ENCODE data around the gene PTPN3. TPM values are rescaled to one million over a fixed set of nuclear protein-coding genes. Genes with fewer than 3 reads are reported as not detected.

PTPN3 gene
- total and polyA plus RNA-seq, 2 experiments from 2014 or later, result 1.4 to 2.6 TPM

GRCh38 chr9:109331353-109331752, 166.8 kb downstream of the PTPN3 start:
- TF ChIP-seq JUNB (IDR thresholded peaks at IDR 0.05; ENCODE audit: unreplicated experiment), result no peak
- TF ChIP-seq NANOG (IDR thresholded peaks at IDR 0.05; ENCODE audit: borderline replicate concordance), result no peak
- Histone ChIP-seq H3F3A (replicated peaks; ENCODE audit: low read depth) (no peaks in the 10 kb centered on the region), H4K20me1 (replicated peaks; ENCODE audit: insufficient read depth) (no peaks in the 10 kb centered on the region), H3K79me2 (replicated peaks; ENCODE audit: insufficient read depth) (no peaks in the 10 kb centered on the region), H3K4me2 (no peak overlapping the region), H3K27ac (ENCODE audit: low read depth) (no peak overlapping the region), H3K27me3 (ENCODE audit: insufficient read depth) (no peaks in the 10 kb centered on the region), H3K36me3 (ENCODE audit: insufficient read depth) (no peaks in the 10 kb centered on the region), H3K4me1 (ENCODE audit: insufficient read depth) (peaks cover 8% of the 10 kb centered on the region; the same call in 1 of the 2 replicates), H2AFZ (no peak overlapping the region), H3K4me3 (no peak overlapping the region), H3K9me2 (ENCODE audit: insufficient read depth) (no peaks in the 10 kb centered on the region)
- H3K4me1 Mint-ChIP-seq, result peaks cover 19% of the 10 kb centered on the region
- H3K36me3 Mint-ChIP-seq (ENCODE audit: low read depth), result no peaks in the 10 kb centered on the region
- no peak overlapping the region for H3K27ac Mint-ChIP-seq
- DNase-seq (ENCODE audit: low spot score) (no peak), ATAC-seq (no peak)
- H3K9me3 Mint-ChIP-seq, result no peaks in the 10 kb centered on the region
- peaks cover 7% of the 10 kb centered on the region for H3K27me3 Mint-ChIP-seq (ENCODE audit: insufficient read depth, low read depth, poor library complexity)
- no peak overlapping the region for H3K4me3 Mint-ChIP-seq

- H3K9me3 Mint-ChIP-seq, result no peaks in the 10 kb centered on the region
- Histone ChIP-seq H3K79me2 (replicated peaks; ENCODE audit: insufficient read depth) (no peaks in the 10 kb centered on the region), H3K36me3 (ENCODE audit: insufficient read depth) (no peaks in the 10 kb centered on the region), H4K20me1 (replicated peaks; ENCODE audit: insufficient read depth) (no peaks in the 10 kb centered on the region), H3F3A (replicated peaks; ENCODE audit: low read depth) (no peaks in the 10 kb centered on the region), H3K4me1 (ENCODE audit: insufficient read depth) (peaks cover 8% of the 10 kb centered on the region; the same call in 1 of the 2 replicates), H3K4me2 (no peak overlapping the region), H3K27ac (ENCODE audit: low read depth) (no peak overlapping the region), H2AFZ (peak overlapping the region; percentile 94), H3K4me3 (no peak overlapping the region), H3K27me3 (ENCODE audit: insufficient read depth) (no peaks in the 10 kb centered on the region), H3K9me2 (ENCODE audit: insufficient read depth) (peaks cover 3% of the 10 kb centered on the region; the same call in 1 of the 2 replicates)
- H3K36me3 Mint-ChIP-seq (ENCODE audit: low read depth), result no peaks in the 10 kb centered on the region
- peak; percentile 68 for ATAC-seq
- no peak overlapping the region for H3K27ac Mint-ChIP-seq
- TF ChIP-seq CREB1 (CRISPR knock-in tag; IDR thresholded peaks at IDR 0.05; ENCODE audit: low read depth), result no peak
- no peak for TF ChIP-seq NANOG (IDR thresholded peaks at IDR 0.05; ENCODE audit: borderline replicate concordance)
- TF ChIP-seq EZH2 (IDR thresholded peaks at IDR 0.05; ENCODE audit: low read depth, unreplicated experiment), result no peak
- TF ChIP-seq STAT1 (IDR thresholded peaks at IDR 0.05; ENCODE audit: unreplicated experiment), result no peak
- peak; percentile 38 for DNase-seq (ENCODE audit: low spot score)
- peaks cover 19% of the 10 kb centered on the region for H3K4me1 Mint-ChIP-seq
- H3K27me3 Mint-ChIP-seq (ENCODE audit: insufficient read depth, low read depth, poor library complexity), result peaks cover 7% of the 10 kb centered on the region
- H3K4me3 Mint-ChIP-seq, result no peak overlapping the region
Observed at GRCh38 chr9:109329638-109330258, 168.4 kb downstream of the PTPN3 start.

- Mint-ChIP-seq H3K4me3 (no peak overlapping the region; the same call in 2 of the 3 replicates), H3K9me3 (no peaks in the 10 kb centered on the region), H3K27ac (no peak overlapping the region), H3K4me1 (peaks cover 19% of the 10 kb centered on the region), H3K27me3 (ENCODE audit: insufficient read depth, low read depth, poor library complexity) (peaks cover 7% of the 10 kb centered on the region), H3K36me3 (ENCODE audit: low read depth) (no peaks in the 10 kb centered on the region)
- Histone ChIP-seq H3K36me3 (ENCODE audit: insufficient read depth) (no peaks in the 10 kb centered on the region), H3K9me2 (ENCODE audit: insufficient read depth) (peaks cover 3% of the 10 kb centered on the region; the same call in 1 of the 2 replicates), H3K79me2 (replicated peaks; ENCODE audit: insufficient read depth) (no peaks in the 10 kb centered on the region), H4K20me1 (replicated peaks; ENCODE audit: insufficient read depth) (no peaks in the 10 kb centered on the region), H3K27me3 (ENCODE audit: insufficient read depth) (no peaks in the 10 kb centered on the region), H3K4me2 (no peak overlapping the region), H2AFZ (peak overlapping the region; percentile 94), H3F3A (replicated peaks; ENCODE audit: low read depth) (no peaks in the 10 kb centered on the region), H3K4me3 (no peak overlapping the region), H3K4me1 (ENCODE audit: insufficient read depth) (peaks cover 8% of the 10 kb centered on the region; the same call in 1 of the 2 replicates), H3K27ac (ENCODE audit: low read depth) (no peak overlapping the region)
- ATAC-seq (peak; percentile 68), DNase-seq (ENCODE audit: low spot score) (no peak)
- no peak for TF ChIP-seq EZH2 (IDR thresholded peaks at IDR 0.05; ENCODE audit: low read depth, unreplicated experiment)
- no peak for TF ChIP-seq REST (IDR thresholded peaks at IDR 0.05; ENCODE audit: unreplicated experiment)
- no peak for TF ChIP-seq CTCF (conservative IDR thresholded peaks at IDR 0.05; ENCODE audit: low read depth in 2 of 2)
- TF ChIP-seq NANOG (IDR thresholded peaks at IDR 0.05; ENCODE audit: borderline replicate concordance), result no peak
- no peak for TF ChIP-seq EZH2phosphoT487 (IDR thresholded peaks at IDR 0.05; ENCODE audit: unreplicated experiment)
- TF ChIP-seq JUNB (IDR thresholded peaks at IDR 0.05; ENCODE audit: unreplicated experiment), result no peak
- no peak for TF ChIP-seq CREB1 (CRISPR knock-in tag; IDR thresholded peaks at IDR 0.05; ENCODE audit: low read depth)
- no peak for TF ChIP-seq STAT1 (IDR thresholded peaks at IDR 0.05; ENCODE audit: unreplicated experiment)
- TF ChIP-seq POLR2AphosphoS5 (IDR thresholded peaks at IDR 0.05; ENCODE audit: low read depth), result no peak
Observed at GRCh38 chr9:109328978-109329637, 169.0 kb downstream of the PTPN3 start.
